OCI-LY7 (cell line): ENCODE measurements around the gene CCDC70.

Experiments used
- EZH2phosphoT487 ChIP-seq: fragments of 200-600 bp; sonication (generic); IDR thresholded peaks from 2 replicates; pipeline ENCODE4 v1.6.1; 2018; ENCODE audit warnings: low read depth, borderline replicate concordance, mild to moderate bottlenecking, mixed run types, antibody characterized with exemption, low read length, moderate library complexity, mixed read lengths
- TF ChIP-seq, protein P1 (sequence below): fragments of 200-600 bp; sonication (generic); conservative IDR thresholded peaks from 2 replicates; pipeline ENCODE4 v1.5.1; 2014; ENCODE audit warnings: mild to moderate bottlenecking, antibody characterized with exemption, low read length, moderate library complexity, mixed read lengths

DNA sequence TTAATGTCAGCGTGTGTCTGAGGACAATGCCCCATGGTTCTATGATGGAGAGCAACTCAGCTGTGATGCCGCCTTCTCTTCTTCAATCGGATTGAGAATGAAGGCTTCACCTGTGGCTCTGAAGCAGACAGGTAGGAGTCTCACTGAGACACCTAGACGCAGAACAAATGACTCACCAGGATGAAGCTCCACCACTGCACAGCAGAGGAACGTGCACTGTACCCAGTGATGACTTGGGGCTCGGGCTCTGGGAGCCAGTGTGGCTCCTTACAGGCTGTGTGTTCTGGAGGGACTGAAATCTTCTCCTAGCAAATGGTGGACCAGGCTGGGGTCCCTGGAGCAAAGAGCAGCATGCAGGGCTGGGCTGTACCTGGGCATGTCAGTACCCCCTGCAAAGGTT, 44.0 kb downstream of the CCDC70 start:
- TF ChIP-seq, protein P1, sequence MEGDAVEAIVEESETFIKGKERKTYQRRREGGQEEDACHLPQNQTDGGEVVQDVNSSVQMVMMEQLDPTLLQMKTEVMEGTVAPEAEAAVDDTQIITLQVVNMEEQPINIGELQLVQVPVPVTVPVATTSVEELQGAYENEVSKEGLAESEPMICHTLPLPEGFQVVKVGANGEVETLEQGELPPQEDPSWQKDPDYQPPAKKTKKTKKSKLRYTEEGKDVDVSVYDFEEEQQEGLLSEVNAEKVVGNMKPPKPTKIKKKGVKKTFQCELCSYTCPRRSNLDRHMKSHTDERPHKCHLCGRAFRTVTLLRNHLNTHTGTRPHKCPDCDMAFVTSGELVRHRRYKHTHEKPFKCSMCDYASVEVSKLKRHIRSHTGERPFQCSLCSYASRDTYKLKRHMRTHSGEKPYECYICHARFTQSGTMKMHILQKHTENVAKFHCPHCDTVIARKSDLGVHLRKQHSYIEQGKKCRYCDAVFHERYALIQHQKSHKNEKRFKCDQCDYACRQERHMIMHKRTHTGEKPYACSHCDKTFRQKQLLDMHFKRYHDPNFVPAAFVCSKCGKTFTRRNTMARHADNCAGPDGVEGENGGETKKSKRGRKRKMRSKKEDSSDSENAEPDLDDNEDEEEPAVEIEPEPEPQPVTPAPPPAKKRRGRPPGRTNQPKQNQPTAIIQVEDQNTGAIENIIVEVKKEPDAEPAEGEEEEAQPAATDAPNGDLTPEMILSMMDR: no peak
- TF ChIP-seq EZH2phosphoT487: no peak
